HG02973 (cell line): ENCODE measurements around the gene SPATS1.

Source experiments
- ATAC-seq: cut with Tn5 transposase; IDR thresholded peaks from one replicate; pipeline ENCODE4 v1.9.1; 2021; ENCODE audit warnings: moderate library complexity; ENCODE audit not compliant: unreplicated experiment

The SPATS1 gene

GRCh38 chr6:44342489-44342888 lies at the start of gene SPATS1:
Gene SPATS1, plus strand, starts transcription at chr6:44342650. Its CDS starts 446 bp downstream, at chr6:44343096.
- ATAC-seq: no peak

- ATAC-seq: no peak
Observed at GRCh38 chr6:44292661-44293365, 49.6 kb upstream of the SPATS1 start.

- ATAC-seq: no peak
Observed at GRCh38 chr6:44294832-44295791, 47.3 kb upstream of the SPATS1 start.

- ATAC-seq: no peak
Observed at GRCh38 chr6:44297063-44298038, 45.1 kb upstream of the SPATS1 start.

- ATAC-seq: no peak
Observed at GRCh38 chr6:44298055-44298803, 44.2 kb upstream of the SPATS1 start.

- ATAC-seq: no peak
Observed at GRCh38 chr6:44298864-44299263, 43.6 kb upstream of the SPATS1 start.

GRCh38 chr6:44300292-44300823 lies 42.1 kb upstream of the SPATS1 start:
- no peak for ATAC-seq

GRCh38 chr6:44301106-44301505 lies 41.3 kb upstream of the SPATS1 start:
- no peak for ATAC-seq

GRCh38 chr6:44301782-44302564 lies 40.5 kb upstream of the SPATS1 start:
- no peak for ATAC-seq

- ATAC-seq: no peak
Observed at GRCh38 chr6:44302856-44303255, 39.6 kb upstream of the SPATS1 start.

- no peak for ATAC-seq
Observed at GRCh38 chr6:44303842-44304241, 38.6 kb upstream of the SPATS1 start.

GRCh38 chr6:44304282-44305199 lies 37.9 kb upstream of the SPATS1 start:
- ATAC-seq: no peak

GRCh38 chr6:44305200-44305725 lies 37.2 kb upstream of the SPATS1 start:
- ATAC-seq: no peak

- no peak for ATAC-seq
Observed at GRCh38 chr6:44306710-44307109, 35.7 kb upstream of the SPATS1 start.

GRCh38 chr6:44307217-44307616 lies 35.2 kb upstream of the SPATS1 start:
- no peak for ATAC-seq

GRCh38 chr6:44309092-44309491 lies 33.4 kb upstream of the SPATS1 start:
- ATAC-seq: no peak

- ATAC-seq: no peak
Observed at GRCh38 chr6:44309631-44310030, 32.8 kb upstream of the SPATS1 start.

- no peak for ATAC-seq
Observed at GRCh38 chr6:44310241-44310640, 32.2 kb upstream of the SPATS1 start.
